Stimulated activated CD8-positive, alpha-beta memory T cell treated with anti-CD3 and anti-CD28 coated beads, Interleukin-12 subunit alpha, Interleukin-12 subunit beta, amount 100 ng/mL, for 1 hour (primary cell): ENCODE measurements around the gene RABL3.
"Not testable (repeated sequence)": the region's sequence is repeated elsewhere in the genome, so short reads cannot be mapped to it uniquely, and the experiment has no call there.

ENCODE experiments used
- DNase-seq: peaks from one replicate; pipeline ENCODE4 v3.0.0-alpha.2; 2020; ENCODE audit warnings: low read depth

The RABL3 gene

DNA sequence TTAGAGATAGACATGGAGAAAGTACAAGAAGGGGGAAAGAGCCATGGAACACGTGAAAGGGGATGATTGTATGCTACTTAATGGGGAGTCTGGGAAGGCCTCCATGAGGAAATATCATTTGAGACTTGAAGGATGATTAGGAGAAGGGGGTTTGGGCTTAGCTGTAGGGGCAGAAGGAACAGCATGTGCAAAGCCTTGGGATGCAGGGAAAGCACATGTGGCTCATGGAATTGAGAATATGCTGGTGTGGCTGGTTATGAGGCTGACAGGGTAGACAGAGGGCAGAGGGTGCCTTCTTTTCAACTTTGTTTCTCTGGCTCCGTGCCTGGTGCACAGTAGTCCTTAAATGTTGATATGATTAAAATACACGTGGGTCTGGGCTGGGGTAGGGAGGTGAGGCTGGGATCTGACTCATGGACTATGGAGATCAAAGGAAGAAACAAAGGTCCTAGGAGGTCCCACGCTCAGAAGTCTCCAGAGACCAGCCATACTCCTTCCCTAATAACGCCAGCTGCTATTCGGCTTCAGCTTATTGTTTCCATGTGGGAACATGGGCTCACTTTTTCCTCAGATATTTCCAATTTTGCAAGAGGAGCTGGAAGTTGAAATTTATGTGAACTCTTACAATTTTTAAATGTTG is 1.4 kb upstream of the RABL3 start:
- DNase-seq: no peak

DNA sequence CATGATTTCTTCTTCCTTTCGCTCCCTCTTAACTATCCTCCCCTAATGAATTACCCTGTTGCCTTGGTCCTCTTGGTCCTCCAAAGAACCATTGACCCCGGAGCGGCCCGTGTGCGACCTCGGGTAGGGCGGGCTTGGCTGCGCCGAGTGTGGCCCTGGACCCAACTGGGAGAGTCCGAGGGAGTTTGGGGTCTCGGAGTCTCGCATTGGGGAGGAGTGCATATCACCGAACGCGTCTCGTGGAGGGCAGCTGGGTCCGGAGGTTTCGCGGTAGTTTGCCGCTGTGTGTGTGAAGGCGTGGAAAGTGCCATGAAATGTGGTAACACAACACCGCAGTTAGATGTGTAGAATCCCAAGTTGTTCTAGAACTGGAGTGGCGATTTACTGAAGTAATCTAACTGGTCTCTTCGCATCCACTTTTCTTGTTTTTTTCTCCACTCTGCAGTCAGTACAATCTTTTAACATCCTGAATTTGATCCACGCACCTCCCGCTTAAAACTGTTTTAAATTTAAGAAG is 591 bp upstream of the RABL3 start:
- DNase-seq: no peak

DNA sequence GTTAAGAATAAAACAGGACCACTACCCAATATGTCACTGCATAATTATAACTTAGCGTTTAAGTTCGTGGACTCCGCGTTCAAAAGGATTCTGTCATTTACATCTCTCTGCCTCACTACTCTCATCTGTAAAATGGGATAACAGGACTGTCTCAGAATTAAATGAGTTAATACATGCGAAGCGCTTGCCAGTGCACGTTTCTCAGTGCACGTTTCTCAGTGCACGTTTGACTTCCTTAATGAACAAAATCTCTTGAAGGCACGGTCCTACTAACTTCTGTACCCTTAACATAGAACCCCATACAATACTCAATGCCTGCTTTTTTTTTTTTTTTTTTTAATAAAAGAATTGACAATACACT is 499 bp downstream of the RABL3 start:
- DNase-seq: no peak

DNA sequence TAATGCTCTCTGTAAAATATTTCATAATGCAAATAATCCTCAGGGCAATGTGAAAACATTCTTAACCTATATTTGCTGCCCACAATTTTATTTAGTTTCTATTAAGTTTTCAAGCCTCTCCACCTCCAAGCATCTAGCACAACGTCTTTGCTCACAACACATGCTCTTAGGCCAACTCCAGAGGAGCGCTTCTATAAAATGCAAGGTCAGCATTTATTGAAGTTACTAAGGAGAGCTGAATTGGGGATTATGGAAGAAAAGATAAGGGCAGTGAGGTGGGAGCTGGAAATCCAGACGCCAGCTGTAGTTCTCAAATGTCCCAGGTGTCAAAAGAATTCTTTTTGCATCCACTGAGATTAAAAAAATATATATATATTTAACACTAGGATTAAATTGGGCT is 996 bp downstream of the RABL3 start:
- DNase-seq: no peak

DNA sequence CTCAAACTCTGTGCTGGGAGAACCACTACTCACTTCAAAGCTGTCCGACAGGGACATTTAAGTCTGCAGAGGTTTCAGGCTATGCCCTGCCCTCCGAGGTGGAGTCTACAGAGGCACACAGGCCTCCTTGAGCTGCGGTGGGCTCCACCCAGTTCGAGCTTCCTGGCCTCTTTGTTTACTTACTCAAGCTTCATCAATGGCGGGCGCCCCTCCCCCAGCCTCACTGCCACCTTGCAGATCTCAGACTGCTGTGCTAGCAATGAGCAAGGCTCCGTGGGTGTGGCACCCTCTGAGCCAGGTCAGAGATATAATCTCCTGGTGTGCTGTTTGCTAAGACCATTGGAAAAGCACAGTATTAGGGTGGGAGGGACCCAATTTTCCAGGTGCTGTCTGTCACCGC is 4.3 kb downstream of the RABL3 start:
- not testable (repeated sequence) for DNase-seq

DNA sequence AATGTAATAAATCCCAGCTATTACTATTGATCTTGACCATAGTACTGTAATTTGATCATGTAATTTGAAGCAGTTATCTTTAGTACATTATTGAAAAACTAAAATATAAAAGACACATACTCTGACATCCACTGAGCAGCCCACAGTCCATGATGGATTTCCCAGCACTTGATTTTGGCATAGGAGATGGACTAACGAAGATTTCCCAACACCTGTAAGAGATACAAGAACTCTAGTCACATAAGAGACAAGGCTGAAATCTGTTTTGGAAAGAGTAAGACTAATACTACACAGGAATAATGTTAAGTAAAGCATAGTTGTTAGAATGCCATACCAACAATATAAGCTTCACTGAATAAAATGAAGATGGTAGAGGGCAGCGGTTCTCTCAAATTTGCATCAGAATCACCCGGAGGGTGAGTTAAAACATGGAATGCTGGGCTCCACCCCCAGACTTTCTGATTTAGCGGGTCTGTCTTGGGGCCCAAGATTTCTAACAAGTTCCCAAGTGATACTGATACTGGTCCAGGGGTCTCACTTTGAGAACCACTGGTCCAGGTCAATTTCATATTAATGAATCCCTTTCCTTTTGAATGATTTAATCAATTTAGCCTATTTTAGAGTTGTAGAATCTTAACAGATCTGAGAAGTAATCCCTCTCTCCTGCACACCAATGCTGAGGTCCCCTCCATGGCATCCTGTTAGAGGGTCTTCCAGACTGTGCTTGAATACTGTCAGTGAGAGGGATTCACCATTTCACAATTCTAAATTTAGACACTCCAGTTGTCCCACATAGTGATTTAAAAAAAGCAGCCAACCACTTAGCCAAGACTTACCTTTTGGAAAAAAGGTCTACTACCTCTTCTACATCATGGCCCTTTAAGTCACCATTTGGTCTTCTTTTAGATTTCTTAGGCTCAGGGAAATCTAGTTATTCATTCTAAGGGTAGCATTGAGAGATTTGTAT is 11.5 kb downstream of the RABL3 start:
- DNase-seq: no peak

DNA sequence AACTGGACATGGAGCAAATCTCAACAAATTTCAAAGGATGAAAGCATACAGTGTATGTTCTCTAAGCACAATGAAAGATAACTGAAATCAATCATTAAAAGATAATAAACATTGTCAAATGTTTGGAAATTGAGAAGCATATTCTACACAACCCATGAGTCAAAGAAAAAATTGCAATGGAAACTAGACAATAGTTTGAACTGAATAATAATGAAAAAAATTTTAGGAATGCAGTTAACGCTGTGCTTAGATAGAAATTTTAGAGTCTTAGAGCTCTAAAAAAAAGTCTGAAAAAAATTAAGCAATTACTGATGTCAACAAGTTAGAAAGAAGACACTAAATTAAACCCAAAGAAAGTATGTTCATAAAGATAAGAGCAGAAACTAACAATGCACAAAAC is 15.5 kb downstream of the RABL3 start:
- no peak for DNase-seq

DNA sequence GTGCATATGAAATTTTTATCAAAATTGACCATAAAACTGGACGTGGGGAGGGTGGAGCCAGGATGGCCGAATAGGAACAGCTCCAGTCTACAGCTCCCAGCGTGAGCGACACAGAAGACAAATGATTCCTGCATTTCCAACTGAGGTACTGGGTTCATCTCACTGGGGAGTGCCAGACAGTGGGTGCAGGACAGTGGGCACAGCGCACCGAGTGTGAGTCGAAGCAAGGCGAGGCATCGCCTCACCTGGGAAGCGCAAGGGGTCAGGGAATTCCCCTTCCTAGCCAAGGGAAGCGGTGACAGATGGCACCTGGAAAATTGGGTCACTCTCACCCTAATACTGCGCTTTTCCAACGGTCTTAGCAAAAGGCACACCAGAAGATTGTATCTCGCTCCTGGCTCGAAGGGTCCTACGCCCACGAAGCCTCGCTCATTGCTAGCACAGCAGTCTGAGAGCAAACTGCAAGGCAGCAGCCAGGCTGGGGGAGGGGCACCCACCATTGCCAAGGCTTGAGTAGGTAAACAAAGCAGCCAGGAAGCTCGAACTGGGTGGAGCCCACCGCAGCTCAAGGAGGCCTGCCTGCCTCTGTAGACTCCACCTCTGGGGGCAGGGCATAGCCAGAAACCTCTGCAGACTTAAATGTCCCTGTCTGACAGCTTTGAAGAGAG is 23.0 kb downstream of the RABL3 start:
- DNase-seq: peak; percentile 62

DNA sequence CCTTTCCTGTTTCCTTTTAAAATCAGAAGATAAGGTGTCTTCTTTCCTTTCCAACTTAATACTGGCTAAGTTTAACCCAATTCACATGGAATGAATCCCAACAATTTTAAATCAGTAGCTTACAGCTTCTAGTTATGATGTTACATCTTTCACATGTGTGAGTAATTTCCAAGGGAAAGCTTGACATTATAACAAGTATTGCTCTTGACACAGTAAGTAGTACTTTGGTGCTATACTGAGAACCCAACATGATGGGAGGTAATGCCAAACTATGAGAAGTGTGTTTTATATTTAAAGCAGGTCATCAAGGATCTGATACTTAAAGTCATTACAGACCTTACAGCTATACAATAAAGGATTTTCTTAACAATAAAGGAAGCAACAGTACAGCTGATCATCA is 29.1 kb downstream of the RABL3 start:
- no peak for DNase-seq

DNA sequence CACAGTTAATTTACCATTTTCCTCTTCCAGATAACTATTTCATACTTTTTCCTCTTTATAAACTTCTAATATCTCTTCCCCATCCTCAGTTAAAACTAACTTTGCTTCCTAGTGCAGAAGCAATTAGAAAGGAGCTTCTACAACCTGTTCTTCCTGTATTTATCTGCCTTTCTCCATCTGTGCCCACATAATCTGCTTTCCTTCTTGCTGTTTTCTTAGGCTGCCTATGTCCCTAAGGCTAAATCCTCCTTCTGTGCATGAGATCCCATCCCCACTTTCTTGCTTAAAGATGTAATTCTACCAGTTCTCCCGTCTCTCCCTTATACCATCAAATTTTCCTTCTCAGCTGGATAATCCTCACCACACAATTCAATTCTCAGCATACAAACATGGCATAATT is 31.9 kb downstream of the RABL3 start:
- no peak for DNase-seq

DNA sequence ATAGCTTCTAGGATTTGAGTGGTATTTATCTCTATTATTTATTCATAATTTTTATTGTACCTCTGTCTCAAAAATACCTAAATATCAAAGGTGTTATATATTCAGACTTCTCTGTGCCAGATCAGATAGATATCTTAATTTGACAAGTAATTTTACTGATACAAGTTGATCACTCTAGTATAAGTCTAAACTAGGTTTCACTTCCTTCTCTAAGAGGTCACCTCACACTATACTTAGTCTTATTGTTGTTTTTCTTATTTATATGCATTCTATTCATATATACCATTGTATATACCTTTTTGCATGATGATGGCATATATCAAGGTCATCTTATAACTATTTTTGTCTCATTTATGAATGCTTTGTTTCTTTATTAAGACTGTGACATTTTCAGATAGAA is 33.9 kb downstream of the RABL3 start:
- DNase-seq: no peak

DNA sequence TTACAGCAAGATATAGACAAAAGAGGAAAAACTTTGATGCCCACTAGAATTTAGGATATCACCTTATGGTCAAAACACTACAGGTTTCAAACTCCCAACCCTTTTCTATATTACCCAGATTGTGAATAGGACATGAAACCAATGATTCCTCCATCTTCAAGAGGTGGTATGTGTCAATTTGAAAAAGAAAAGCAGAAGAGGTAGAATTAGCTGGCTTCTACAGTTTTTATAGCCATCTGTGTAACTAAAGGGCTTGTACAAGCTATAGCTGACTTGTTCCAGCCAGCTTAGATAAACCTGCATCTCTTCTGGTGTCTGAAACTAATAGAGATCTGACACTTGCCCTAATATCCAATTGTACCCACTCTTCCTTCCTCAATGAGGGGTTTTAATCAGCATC is 35.4 kb downstream of the RABL3 start:
- DNase-seq: no peak

DNA sequence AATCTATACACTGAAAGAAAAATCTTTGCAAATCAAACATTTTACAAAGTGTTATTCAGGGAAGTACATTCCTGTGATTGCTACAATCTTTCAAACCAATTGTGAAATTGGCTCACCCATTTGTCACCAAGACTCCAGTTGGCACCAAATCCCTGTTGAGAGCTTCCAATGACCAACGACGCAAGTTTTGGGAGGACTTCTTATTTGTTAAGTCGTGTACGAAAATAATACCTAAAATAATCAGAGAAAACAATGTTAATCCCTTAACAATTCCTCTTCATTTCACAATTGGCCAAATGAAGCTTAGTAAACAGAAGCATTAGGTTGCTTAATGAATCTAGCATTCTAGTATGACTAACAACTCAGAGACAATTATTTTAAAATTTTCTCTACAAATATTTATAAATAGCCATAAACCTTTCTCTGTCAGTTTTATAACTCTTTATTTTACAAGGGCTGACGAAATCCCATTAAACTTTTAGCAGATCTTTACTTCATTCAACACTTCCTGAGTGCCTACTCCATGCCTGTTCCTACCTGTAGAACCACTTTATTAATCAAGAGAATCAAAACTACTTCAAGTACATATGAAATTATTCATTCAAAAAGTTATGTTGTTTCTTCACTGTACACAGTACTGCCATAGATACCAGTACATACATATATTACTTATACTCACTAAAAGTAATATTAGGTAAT is 36.3 kb downstream of the RABL3 start:
- DNase-seq: no peak

DNA sequence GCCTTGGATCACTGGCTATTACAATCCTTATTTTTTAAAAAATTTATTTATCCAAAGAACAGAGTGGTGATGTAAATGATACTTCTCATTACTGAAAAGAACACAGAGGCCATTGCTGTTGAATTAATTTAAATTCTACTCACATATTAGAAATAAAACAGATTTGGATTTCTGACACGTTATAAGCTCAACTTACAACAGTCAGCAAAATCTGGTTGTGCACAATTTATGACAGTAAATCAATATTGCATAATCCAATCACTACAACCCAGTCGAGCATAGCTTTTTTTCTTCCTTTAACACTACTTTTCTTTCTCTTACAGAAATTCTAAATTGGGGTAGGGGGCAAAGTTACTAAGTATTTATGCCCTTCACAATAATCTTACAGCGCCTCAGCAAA is 43.0 kb downstream of the RABL3 start:
- DNase-seq: no peak

DNA sequence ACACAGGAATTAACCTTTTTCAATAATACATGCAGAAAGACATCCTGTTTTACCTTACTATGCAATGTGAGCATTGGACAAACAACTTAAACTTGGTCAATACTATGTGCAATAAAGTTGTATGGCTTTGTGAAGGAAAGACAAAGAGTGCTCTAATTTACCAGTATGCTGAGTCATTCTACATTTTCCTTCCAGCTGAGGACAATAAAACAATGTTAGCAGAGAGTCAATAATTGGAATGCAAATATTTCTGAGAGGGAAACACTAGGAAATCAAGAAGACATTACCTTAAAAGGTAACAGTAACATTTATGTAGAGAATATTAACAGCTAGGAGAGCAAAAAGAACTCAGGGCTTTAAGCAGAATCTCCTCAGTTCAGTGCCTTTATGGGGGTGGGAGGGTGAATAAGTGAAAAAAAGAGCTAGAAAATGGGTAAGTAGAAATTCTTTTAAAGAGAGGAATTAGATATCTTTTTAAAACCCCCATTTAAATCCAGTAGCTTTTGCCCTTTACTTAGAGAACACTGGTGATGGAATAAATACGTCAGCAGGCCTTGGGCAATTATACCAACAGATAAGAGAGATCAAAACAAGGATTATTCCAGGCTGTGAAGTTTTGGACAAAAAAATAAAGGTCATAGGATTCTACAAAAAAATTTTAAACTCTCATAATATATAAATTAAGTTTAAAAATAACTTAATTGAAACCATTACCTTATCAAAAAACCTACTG is 48.7 kb downstream of the RABL3 start:
- no peak for DNase-seq

DNA sequence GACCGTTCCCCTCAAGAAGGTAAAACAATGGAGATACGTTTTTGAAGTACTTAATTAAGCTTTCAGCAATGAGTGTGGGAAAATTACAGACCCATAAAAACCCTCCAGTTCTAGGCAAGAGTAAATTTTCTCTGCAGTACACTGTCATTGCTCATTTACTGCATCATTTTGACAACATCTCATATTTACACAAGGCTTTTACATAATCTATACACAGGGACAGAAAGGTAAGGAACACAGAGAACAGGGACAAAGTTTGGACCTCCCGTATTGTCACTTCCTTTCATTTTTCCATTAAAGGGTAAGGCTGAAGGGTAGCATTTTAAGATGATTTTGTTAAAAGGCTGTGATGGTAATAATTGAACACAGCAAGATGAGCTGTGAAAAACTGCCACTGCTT is 52.9 kb downstream of the RABL3 start:
- DNase-seq: no peak

DNA sequence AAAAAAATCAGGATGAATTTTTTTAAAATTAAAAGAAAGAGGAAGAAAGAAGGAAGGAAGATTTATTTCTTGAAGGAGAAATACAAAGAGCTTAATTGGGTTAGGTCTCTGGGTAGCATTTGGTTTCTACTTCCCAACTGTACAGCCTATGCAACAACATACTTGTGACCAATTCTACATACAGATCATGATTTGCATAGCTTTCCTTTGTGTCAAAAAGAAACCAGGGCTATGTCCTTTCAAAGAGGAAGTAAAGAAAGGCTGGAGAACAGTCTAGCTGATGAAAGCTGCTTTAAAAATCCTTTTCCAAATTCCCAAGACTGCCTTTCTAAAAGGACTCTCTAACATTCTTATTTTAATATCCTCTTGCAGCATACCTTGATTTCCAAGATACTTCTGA is 54.2 kb downstream of the RABL3 start:
- no peak for DNase-seq

DNA sequence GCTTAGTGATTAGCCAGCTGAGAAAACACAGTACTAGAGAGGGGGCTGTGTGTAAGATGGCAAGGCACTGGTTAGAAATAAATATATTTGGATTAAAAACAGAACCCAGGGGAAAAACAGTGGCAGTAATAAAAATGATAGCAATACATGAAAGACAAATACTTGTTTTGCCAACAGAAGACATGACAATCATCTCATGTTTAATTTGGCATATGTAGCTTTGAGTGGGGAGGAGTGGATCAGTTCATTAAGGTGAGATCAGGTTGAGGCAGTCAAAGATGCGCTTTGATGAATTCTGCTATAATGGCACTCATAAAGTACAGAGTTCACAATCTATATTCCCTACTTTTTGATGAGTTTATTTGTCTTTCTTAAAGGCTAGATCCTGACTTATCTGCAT is 56.9 kb downstream of the RABL3 start:
- DNase-seq: no peak

DNA sequence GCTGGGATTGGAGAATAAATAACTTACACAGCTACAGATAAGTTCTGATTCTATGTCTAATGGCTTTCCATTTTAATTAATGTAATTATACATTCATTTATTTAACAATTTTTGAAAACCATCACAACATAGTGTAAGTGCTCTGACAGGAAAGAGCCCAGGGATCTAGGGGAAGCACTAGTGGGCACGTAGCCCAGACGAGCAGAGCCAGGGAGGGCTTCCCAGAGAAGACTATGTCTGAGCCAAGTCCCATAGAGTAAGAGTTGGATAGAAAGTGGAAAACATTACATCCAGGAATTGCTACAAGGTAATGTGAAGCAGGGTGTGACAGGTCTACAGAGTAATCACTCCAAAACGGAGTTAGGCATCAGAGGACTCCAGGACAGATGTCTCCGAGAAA is 57.4 kb downstream of the RABL3 start:
- DNase-seq: no peak

DNA sequence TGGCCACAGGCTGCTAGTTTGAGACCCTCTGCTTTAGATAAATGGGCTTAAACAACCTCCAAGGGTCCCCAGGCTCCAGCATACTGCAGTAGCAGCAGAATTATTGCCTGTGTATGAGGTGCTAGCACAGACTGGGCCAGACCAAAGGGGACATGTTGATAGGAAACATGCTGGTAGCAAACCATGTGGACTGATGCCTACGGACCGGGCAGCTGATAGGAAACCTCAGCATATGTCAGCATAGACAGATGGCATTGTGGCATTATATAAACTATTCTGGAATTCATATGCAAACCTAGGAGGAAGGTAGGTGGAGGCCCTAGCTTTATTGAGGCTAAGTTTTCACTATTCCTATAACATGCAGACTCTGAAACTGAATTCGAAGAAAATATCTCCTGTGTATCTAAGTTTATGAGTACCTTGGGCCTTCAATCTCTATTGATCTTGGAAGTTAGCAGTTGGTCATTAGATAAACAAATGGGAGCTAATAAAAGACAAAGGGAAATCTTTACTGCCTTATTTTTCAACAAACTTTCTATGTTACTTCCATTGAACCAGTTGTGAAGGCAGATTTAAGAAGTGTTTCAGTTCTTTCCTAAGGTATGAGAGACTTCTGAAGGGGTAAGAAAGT is 58.5 kb downstream of the RABL3 start:
- DNase-seq: no peak

DNA sequence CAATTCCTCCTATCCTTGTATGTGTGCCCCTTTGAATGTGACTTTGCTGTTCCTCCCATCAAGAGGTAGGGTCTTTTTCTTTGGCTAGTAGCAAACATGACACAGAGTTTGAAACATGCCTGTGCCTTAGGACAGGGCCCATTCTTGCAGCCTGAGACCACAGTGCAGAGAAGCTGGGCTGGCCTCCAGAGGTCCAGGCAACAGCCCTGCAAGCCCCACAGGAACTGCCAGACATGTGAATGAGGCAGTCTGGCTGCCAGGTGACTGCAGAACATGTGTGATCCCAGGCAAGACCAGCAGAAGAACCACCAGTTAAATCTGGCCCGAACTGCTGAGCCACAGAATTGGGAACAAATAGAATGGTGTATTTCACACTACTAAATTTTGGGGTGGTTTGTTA is 59.1 kb downstream of the RABL3 start:
- DNase-seq: no peak
